B cell (primary cell): ENCODE measurements around the gene TBXAS1.

Source experiments
- CTCF ChIP-seq: fragments of 200-600 bp; IDR thresholded peaks from one replicate; pipeline ENCODE4 v1.8.0; 2022; ENCODE audit warnings: antibody characterized with exemption, mild to moderate bottlenecking
- EZH2 ChIP-seq: IDR thresholded peaks from 2 replicates; pipeline ENCODE4 v1.6.1; 2012; ENCODE audit warnings: borderline replicate concordance, low read depth, mild to moderate bottlenecking, moderate library complexity, low read length; ENCODE audit not compliant: insufficient read depth, poor library complexity, severe bottlenecking

- TF ChIP-seq CTCF (no peak), EZH2 (no peak)
Observed at GRCh38 chr7:139875821-139876241, 46.8 kb downstream of the TBXAS1 start.
